Testis (tissue), 2 donors: ENCODE measurements around the gene MALL.

Source experiments
- CTCF ChIP-seq, 3 experiments: fragments of 450-650 bp in 2 of 3; fragments of 200-600 bp in 1 of 3; sonication (generic) in 1 of 3; IDR thresholded peaks; one replicate each; pipeline ENCODE4 v1.5.1; 2016 to 2019; ENCODE audit warnings: antibody characterized with exemption in 3 of 3, mild to moderate bottlenecking in 2 of 3, moderate library complexity in 1 of 3
- POLR2A ChIP-seq: fragments of 450-650 bp; IDR thresholded peaks from one replicate; pipeline ENCODE4 v1.6.1; 2017; ENCODE audit warnings: antibody characterized with exemption, mild to moderate bottlenecking, moderate library complexity

DNA sequence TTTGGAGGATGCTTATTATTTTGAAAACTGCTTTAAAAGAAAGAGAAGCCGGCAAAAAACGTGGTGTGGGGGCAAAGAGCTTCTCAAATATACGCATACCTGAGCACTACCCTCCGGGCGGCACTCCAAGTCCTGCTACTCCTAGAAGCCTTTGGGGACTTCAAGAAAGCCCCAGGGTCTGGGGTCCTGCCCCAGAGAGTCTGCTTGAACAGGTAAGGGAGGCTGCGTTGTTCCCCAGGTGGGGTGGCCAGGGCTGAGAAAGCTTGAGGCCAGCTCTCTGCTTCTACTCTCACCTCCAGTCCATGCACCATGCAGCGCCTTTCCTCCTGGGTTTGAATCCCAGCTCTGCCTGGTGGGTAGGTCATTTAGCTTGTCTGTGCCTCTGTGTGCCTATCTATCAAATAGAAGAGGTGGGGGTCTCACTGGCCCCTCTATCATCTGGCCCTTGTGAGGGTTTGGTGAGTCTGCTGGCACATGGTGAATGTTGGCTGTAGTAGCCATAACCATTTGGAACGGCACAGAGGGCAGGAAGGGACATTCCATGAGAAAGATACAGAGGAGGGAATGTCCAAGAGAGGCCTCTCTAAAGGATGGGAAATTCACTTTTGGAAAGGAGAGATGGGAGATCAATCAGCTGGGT lies 19.5 kb downstream of the MALL start:
- no peak for TF ChIP-seq CTCF (IDR thresholded peaks at IDR 0.05)
- TF ChIP-seq POLR2A: no peak
